ENCODE measurements around the gene JAG1.

Gene JAG1

DNA sequence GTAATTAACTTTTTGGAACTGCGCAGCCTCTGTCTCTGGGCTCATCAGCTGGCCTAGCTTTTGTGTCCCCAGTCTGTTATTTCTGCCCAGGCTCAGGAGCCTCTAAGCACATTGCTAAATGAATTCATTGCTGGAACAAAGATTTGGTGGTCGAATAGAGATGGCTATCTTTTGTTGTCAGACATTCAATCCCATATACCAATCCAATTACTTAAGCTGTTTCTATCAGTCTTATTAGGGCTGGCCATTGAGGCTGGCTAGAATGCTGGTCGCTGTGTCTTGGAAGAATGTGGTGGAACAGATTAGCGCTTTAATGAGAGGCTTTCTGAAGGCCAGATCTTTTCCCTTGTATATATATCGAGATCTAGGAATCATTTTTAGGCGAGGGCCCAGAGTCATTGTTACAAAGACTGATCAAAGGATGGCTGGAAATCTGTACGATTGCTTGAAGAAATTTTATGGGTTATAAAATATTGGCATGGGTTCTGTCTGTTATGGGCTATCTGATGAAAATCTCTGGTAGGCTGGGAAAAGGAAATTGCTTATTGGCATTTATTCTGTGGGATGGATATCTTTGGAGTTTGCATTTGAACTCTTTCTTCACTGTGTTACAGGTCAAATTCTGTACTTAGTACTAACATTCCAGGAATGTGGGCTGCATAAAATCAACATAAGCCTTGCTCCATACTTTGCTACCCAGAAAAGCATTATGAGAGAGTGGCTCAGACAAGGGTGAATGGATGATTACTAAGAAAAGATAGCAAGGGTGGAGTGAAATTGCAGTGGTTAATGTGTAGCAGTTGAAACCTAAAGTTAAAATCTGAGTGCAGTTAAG lies 34.8 kb upstream of the JAG1 start:
- H3K27me3 Mint-ChIP-seq, result peaks cover 5 to 6% of the 10 kb centered on the region in 2 donors
- no peak overlapping the region for H3K27ac Mint-ChIP-seq
- H3K9me3 Mint-ChIP-seq, result peaks cover 3% of the 10 kb centered on the region in 2 donors
- ATAC-seq (replicated peaks) (no peak), DNase-seq (no peak)
- H3K4me3 Mint-ChIP-seq, result no peak overlapping the region
- no peaks in the 10 kb centered on the region for H3K4me1 Mint-ChIP-seq
- peaks cover 0 to 2% of the 10 kb centered on the region in 2 donors for H3K36me3 Mint-ChIP-seq

GRCh38 chr20:10707791-10708190 lies 34.0 kb upstream of the JAG1 start:
- Mint-ChIP-seq H3K36me3 (peaks cover 0 to 2% of the 10 kb centered on the region in 2 donors), H3K27me3 (peaks cover 5 to 6% of the 10 kb centered on the region in 2 donors), H3K4me3 (no peak overlapping the region)

GRCh38 chr20:10707068-10707467 lies 33.3 kb upstream of the JAG1 start:
- peaks cover 5 to 6% of the 10 kb centered on the region in 2 donors for H3K27me3 Mint-ChIP-seq
- H3K4me1 Mint-ChIP-seq, result no peaks in the 10 kb centered on the region
- no peak overlapping the region for H3K4me3 Mint-ChIP-seq
- ATAC-seq (replicated peaks) (no peak), DNase-seq (no peak)
- H3K36me3 Mint-ChIP-seq, result peaks cover 0 to 2% of the 10 kb centered on the region in 2 donors
- peaks cover 3 to 5% of the 10 kb centered on the region in 2 donors for H3K9me3 Mint-ChIP-seq
- H3K27ac Mint-ChIP-seq, result no peak overlapping the region

More at GRCh38 chr20:10707791-10708190, 34.0 kb upstream of the JAG1 start:
- peaks cover 3 to 5% of the 10 kb centered on the region in 2 donors for H3K9me3 Mint-ChIP-seq
- no peak for DNase-seq
- ATAC-seq (replicated peaks), result no peak
- no peaks in the 10 kb centered on the region for H3K4me1 Mint-ChIP-seq
- no peak overlapping the region for H3K27ac Mint-ChIP-seq

- H3K4me1 Mint-ChIP-seq, result no peaks in the 10 kb centered on the region
- peaks cover 5 to 6% of the 10 kb centered on the region in 2 donors for H3K27me3 Mint-ChIP-seq
- peaks cover 0 to 2% of the 10 kb centered on the region in 2 donors for H3K36me3 Mint-ChIP-seq
- H3K4me3 Mint-ChIP-seq, result no peak overlapping the region
- no peak for DNase-seq
- ATAC-seq (replicated peaks), result no peak
- H3K27ac Mint-ChIP-seq, result no peak overlapping the region
- peaks cover 3 to 5% of the 10 kb centered on the region in 2 donors for H3K9me3 Mint-ChIP-seq
Measured at GRCh38 chr20:10706460-10706811, 32.6 kb upstream of the JAG1 start.

GRCh38 chr20:10705801-10706459 lies 32.1 kb upstream of the JAG1 start:
- H3K4me1 Mint-ChIP-seq, result no peaks in the 10 kb centered on the region
- DNase-seq, result no peak
- H3K27me3 Mint-ChIP-seq, result peaks cover 5 to 6% of the 10 kb centered on the region in 2 donors
- H3K4me3 Mint-ChIP-seq, result no peak overlapping the region
- peaks cover 3 to 5% of the 10 kb centered on the region in 2 donors for H3K9me3 Mint-ChIP-seq
- H3K27ac Mint-ChIP-seq, result no peak overlapping the region
- peaks cover 0 to 2% of the 10 kb centered on the region in 2 donors for H3K36me3 Mint-ChIP-seq
- ATAC-seq (replicated peaks), result no peak

DNA sequence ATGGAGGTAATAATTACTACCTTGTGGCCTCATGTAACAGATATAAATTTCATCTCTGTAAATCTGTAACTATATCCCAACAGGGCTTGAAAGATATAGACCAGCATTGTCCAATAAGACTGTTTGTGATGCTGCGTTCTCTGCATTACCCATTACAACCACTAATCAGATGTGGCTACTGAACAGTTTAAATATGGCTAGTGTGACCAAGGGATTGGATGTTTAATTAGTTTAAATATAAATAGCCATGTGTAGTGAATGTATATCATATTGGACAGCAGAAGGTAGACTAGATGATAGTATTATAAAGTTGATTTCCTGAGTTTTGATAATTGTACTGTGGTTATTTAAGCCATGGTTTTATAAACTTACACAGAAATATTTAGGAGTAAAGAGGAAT lies 27.8 kb upstream of the JAG1 start:
- no peak for ATAC-seq (replicated peaks)
- no peak for DNase-seq
- peaks cover 0 to 2% of the 10 kb centered on the region in 2 donors for H3K36me3 Mint-ChIP-seq
- no peak overlapping the region for H3K27ac Mint-ChIP-seq
- H3K4me3 Mint-ChIP-seq, result no peak overlapping the region
- H3K27me3 Mint-ChIP-seq, result peaks cover 13 to 24% of the 10 kb centered on the region in 2 donors
- no peaks in the 10 kb centered on the region for H3K4me1 Mint-ChIP-seq
- peaks cover 7 to 10% of the 10 kb centered on the region in 2 donors for H3K9me3 Mint-ChIP-seq

DNA sequence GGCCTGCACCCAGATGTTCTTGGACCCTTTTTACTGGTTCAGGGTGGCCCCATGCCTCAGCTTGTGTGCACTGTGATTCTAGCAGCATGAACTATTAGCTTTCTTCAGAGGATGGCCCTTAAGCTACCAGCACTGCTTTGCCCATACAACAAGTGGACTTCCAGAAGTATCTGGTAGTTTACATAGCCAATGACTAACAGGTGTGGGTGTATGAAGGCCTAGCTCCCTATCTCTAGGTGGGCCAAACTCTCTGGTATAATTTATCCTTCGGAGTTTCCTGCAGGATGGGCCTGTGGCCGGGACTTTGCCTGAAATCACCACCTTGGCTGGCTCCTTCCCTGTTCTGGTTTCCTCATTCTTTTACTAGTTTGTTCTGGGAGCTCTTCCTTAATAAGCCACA lies 26.1 kb upstream of the JAG1 start:
- DNase-seq (no peak), ATAC-seq (replicated peaks) (no peak)
- Mint-ChIP-seq H3K9me3 (peaks cover 7 to 11% of the 10 kb centered on the region in 2 donors), H3K4me3 (no peak overlapping the region), H3K4me1 (no peaks in the 10 kb centered on the region), H3K36me3 (peaks cover 0 to 2% of the 10 kb centered on the region in 2 donors), H3K27ac (no peak overlapping the region), H3K27me3 (peaks cover 8 to 35% of the 10 kb centered on the region in 2 donors)

DNA sequence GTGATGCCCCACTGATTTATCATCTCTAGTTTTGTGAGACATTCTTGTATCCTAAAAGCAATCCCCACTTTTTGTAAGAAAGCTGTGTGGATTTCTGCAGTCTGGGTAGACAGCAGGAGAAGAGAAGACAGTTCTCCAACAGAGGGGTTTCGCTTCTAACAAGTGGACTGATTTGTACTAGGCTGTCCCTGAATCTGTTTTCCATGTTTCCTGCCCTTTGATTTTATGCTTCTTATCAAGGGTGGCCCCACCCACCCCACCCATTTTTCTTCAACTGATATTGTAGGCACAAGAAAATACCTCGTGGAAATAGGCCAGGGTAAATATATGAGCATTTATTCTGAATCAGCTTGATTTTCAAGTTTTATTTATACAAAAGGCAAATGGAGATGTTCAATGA lies 25.7 kb upstream of the JAG1 start:
- Mint-ChIP-seq H3K4me3 (no peak overlapping the region), H3K4me1 (no peaks in the 10 kb centered on the region), H3K27ac (no peak overlapping the region), H3K27me3 (peaks cover 8 to 35% of the 10 kb centered on the region in 2 donors), H3K9me3 (peaks cover 7 to 11% of the 10 kb centered on the region in 2 donors), H3K36me3 (peaks cover 0 to 2% of the 10 kb centered on the region in 2 donors)
- DNase-seq (no peak), ATAC-seq (replicated peaks) (no peak)

DNA sequence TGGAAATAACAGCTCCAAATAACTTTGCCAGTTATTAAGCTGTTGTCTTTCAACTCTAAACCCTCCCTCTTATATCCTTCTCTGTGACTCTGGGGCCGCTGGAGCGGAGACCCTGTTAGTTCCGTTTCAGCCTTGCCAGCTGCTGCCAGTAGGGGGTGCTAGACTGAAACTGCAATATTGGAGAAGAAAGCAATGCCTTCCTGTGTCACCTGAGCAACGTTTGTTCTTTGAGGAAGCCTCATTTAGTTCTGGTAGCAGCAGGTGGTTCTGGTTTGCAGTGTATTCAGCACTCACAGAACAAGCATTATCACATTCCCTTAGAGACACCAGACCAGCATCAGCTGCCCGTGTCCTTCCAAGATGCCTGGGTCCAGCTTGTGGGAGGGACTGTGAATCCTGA lies 22.9 kb upstream of the JAG1 start:
- Mint-ChIP-seq H3K4me1 (no peaks in the 10 kb centered on the region), H3K36me3 (no peaks in the 10 kb centered on the region), H3K9me3 (peaks cover 4 to 6% of the 10 kb centered on the region in 2 donors), H3K27ac (no peak overlapping the region), H3K27me3 (peaks cover 8 to 35% of the 10 kb centered on the region in 2 donors), H3K4me3 (no peak overlapping the region)
- DNase-seq (no peak), ATAC-seq (replicated peaks) (no peak)

DNA sequence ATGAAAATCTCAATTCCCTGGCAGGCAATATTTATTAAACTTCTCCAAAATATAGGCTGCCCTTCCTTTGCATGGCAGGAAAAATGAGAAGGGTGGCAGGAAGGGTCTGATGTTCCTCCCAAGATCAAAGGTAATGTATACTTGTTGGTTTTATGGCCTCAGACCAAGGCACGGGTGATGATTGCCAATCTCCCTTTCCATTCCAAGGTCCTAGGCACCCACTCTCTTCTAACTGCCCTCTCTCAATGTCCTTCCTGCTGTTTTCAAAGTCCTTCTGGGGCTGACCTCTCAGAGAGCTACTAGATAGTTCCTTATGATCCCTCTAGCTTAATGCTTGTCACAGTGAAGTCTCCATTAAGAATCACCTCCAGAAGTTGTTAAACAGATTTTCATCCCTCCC lies 15.6 kb upstream of the JAG1 start:
- H3K36me3 Mint-ChIP-seq, result no peaks in the 10 kb centered on the region
- H3K9me3 Mint-ChIP-seq, result no peaks in the 10 kb centered on the region
- H3K27me3 Mint-ChIP-seq, result peaks cover 13 to 27% of the 10 kb centered on the region in 2 donors
- ATAC-seq (replicated peaks) (no peak), DNase-seq (no peak)
- H3K4me3 Mint-ChIP-seq, result no peak overlapping the region
- no peaks in the 10 kb centered on the region for H3K4me1 Mint-ChIP-seq
- H3K27ac Mint-ChIP-seq, result no peak overlapping the region

- Mint-ChIP-seq H3K4me1 (no peaks in the 10 kb centered on the region), H3K27me3 (peaks cover 13 to 27% of the 10 kb centered on the region in 2 donors), H3K9me3 (no peaks in the 10 kb centered on the region), H3K4me3 (no peak overlapping the region), H3K36me3 (no peaks in the 10 kb centered on the region), H3K27ac (no peak overlapping the region)
- DNase-seq (no peak), ATAC-seq (replicated peaks) (no peak)
Measured at GRCh38 chr20:10687895-10688294, 14.1 kb upstream of the JAG1 start.

- DNase-seq (no peak), ATAC-seq (replicated peaks) (no peak)
- Mint-ChIP-seq H3K9me3 (no peaks in the 10 kb centered on the region), H3K4me3 (no peak overlapping the region), H3K27me3 (peaks cover 13 to 29% of the 10 kb centered on the region in 2 donors), H3K4me1 (no peaks in the 10 kb centered on the region), H3K27ac (no peak overlapping the region), H3K36me3 (no peaks in the 10 kb centered on the region)
Measured at GRCh38 chr20:10686356-10687133, 12.7 kb upstream of the JAG1 start.

DNA sequence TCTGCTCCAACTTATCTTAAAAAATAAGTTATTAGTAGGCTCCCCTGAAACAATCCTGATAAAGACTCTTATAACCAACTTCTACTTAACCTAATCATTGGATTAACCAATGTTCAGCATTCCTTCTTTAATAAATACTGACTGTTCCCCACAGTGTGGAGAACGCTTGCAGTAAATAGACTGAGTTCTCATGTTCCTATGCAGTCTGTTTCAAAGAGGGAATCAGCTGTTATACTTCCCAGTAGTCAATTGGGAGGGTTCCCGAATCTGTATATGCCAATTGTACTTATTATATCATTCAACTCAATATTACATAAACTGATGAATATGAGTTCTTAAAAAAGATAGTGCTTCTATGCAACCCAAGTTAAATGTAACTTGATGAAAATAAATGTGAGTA lies 9.7 kb upstream of the JAG1 start:
- no peaks in the 10 kb centered on the region for H3K9me3 Mint-ChIP-seq
- H3K4me3 Mint-ChIP-seq, result no peak overlapping the region
- H3K4me1 Mint-ChIP-seq, result no peaks in the 10 kb centered on the region
- ATAC-seq (replicated peaks) (no peak), DNase-seq (no peak)
- H3K27me3 Mint-ChIP-seq, result peaks cover 24 to 27% of the 10 kb centered on the region in 2 donors
- H3K27ac Mint-ChIP-seq, result no peak overlapping the region
- H3K36me3 Mint-ChIP-seq, result no peaks in the 10 kb centered on the region

DNA sequence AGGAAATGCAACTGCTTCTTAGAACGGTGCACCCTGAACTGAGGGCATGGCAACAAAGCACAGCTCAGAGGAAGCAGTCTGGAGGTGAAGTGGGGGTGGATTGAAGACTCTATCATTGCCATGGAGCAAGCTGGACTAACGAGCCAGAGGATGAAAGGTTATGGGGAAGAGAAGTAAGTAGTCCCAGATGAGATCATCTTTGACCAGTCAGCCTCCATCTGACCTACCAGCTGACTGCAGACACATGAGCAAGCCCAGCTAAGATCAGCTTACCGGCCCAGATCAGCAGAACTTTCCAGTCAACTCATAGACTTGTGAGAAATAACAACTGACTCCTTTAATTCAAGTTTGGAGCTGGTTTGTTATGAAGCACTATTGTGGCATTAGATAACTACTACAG lies 9.1 kb upstream of the JAG1 start:
- Mint-ChIP-seq H3K9me3 (no peaks in the 10 kb centered on the region), H3K36me3 (no peaks in the 10 kb centered on the region), H3K27ac (no peak overlapping the region), H3K27me3 (peaks cover 28 to 30% of the 10 kb centered on the region in 2 donors), H3K4me1 (no peaks in the 10 kb centered on the region), H3K4me3 (no peak overlapping the region)
- DNase-seq (no peak), ATAC-seq (replicated peaks) (no peak)
